ENCODE data around the gene DEXI. TPM values are rescaled to one million over a fixed set of nuclear protein-coding genes. Genes with fewer than 3 reads are reported as not detected.

The DEXI gene
- polyA plus RNA-seq, 2 donors, result 9.2 to 24.8 TPM

DNA sequence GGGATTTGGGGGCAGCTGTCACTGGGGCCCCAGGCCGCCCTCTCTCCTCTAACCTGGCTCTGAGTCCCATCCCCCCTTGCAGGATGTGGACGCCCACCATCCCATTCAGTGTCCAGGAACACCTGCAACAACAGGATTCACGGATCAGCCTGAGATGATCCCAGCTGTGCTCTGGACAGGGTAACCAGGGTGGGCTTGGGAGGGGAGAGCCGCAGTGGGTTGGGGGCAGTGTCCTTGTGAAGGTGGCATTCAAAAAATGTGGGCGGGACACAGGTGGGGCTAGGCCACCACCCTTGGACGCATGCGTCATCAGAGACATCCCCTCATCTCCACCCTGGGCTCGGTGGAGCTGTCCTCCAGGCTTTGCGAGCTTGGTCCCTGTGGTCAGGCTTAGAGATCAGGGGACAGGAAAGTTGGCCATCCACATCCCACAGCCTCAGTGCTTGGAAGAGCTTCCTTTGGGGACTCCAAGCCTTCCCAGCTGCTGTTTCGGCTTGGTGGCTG lies 19.1 kb downstream of the DEXI start:
- H3K36me3 ChIP-seq (ENCODE audit: control insufficient read depth in 2 of 2, insufficient read depth in 2 of 2, low read length in 1 of 2), result peaks cover 6% of the 10 kb centered on the region in 2 donors
- no peaks in the 10 kb centered on the region for H3K9me3 ChIP-seq (ENCODE audit: control insufficient read depth in 2 of 2, insufficient read depth in 1 of 2, low read depth in 1 of 2, low read length in 1 of 2)
- H3K27ac ChIP-seq (ENCODE audit: low read depth in 2 of 2, low read length in 1 of 2), result no peak overlapping the region
- 84 to 86% methylated on average over 10 of the region's 10 CpGs for WGBS, 2 donors
- H3K4me1 ChIP-seq (ENCODE audit: control insufficient read depth in 2 of 2, insufficient read depth in 2 of 2, low read length in 1 of 2), result peaks cover 0 to 7% of the 10 kb centered on the region in 2 donors
- H3K4me3 ChIP-seq (ENCODE audit: low read depth in 1 of 2, low read length in 2 of 2), result no peak overlapping the region
- no peaks in the 10 kb centered on the region for H3K27me3 ChIP-seq (ENCODE audit: control insufficient read depth in 1 of 2, insufficient read depth in 2 of 2, low read length in 2 of 2)

DNA sequence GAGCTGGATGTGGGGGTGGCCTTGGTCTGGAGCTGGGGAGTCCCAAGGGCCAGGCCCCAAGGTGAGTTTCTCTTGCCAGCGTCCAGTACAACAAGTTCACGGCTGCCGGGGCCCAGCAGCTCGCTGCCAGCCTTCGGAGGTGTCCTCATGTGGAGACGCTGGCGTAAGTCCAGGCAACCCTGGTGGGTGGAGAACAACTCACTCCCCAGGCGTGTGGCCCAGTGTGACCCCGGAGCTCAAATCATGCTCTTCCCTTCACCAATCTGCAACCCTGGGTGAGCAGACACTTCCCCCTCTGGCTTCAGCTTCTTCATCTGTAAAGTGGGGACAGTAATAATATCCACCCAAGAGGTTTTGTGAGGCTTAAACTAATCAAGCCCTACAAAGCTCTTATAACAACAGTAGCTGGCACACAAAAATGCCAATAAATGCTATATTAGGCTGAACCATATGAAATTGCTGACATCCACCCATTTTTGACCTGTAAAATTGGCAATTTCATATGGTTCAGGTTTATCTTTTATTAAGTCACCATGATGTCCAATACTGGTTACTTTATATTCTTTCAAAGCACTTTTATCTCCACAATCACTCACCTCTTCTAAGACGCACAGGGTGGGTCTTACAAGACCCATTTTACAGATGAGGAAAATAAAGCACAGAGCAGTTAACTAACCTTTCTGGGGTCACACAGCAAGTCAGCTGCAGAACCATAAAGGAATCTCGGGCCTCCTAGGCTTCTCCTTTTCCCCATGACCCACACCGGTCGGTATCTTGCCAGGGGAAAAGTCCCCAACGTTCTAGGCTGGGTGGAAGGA lies 19.7 kb downstream of the DEXI start:
- H3K27me3 ChIP-seq (ENCODE audit: control insufficient read depth in 1 of 2, insufficient read depth in 2 of 2, low read length in 2 of 2), result no peaks in the 10 kb centered on the region
- no peaks in the 10 kb centered on the region for H3K9me3 ChIP-seq (ENCODE audit: control insufficient read depth in 2 of 2, insufficient read depth in 1 of 2, low read depth in 1 of 2, low read length in 1 of 2)
- H3K4me3 ChIP-seq (ENCODE audit: low read depth in 1 of 2, low read length in 2 of 2), result no peak overlapping the region
- H3K27ac ChIP-seq (ENCODE audit: low read depth in 2 of 2, low read length in 1 of 2), result no peak overlapping the region
- H3K4me1 ChIP-seq (ENCODE audit: control insufficient read depth in 2 of 2, insufficient read depth in 2 of 2, low read length in 1 of 2), result peaks cover 0 to 8% of the 10 kb centered on the region in 2 donors
- 72 to 77% methylated on average over 14 of the region's 14 CpGs for WGBS, 2 donors
- H3K36me3 ChIP-seq (ENCODE audit: control insufficient read depth in 2 of 2, insufficient read depth in 2 of 2, low read length in 1 of 2), result peaks cover 4 to 6% of the 10 kb centered on the region in 2 donors

DNA sequence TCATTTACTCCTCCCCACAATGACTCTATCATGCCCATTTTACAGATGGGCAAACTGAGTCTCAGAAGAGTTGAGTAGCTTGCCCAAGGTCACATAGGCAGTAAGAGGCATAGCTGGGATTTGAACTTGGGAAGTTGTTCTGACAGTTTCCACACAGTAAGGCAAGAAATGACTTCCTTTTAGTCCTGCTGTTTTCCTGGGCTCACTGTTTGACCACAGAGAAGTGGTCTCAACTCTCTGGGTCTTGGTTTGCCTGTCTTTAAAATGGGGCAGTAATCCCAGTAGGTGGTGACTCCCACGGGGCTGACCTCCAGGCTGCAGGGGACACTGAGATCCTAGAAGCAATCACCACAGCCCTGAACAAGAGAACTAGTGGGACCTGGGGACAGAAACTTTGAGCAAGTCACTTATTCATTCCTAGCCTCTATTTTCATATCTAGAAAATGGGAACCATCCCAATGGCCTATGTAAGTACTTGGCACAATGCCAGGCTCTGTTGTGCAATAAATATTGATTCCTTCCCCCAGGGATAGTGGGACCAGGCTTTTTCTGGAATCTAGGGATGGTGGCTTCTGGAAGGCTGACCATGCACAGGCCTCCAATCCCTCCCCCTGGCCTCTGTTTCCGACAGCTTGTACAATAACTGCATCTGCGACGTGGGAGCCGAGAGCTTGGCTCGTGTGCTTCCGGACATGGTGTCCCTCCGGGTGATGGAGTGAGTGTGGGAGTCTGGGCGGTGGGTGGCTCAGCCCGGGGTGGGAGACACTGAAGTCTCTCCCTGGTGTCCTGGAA lies 20.5 kb downstream of the DEXI start:
- Histone ChIP-seq H3K36me3 (ENCODE audit: control insufficient read depth in 2 of 2, insufficient read depth in 2 of 2, low read length in 1 of 2) (peaks cover 3 to 6% of the 10 kb centered on the region in 2 donors), H3K4me3 (ENCODE audit: low read depth in 1 of 2, low read length in 2 of 2) (no peak overlapping the region), H3K9me3 (ENCODE audit: control insufficient read depth in 2 of 2, insufficient read depth in 1 of 2, low read depth in 1 of 2, low read length in 1 of 2) (no peaks in the 10 kb centered on the region), H3K27me3 (ENCODE audit: control insufficient read depth in 1 of 2, insufficient read depth in 2 of 2, low read length in 2 of 2) (no peaks in the 10 kb centered on the region), H3K27ac (ENCODE audit: low read depth in 2 of 2, low read length in 1 of 2) (no peak overlapping the region), H3K4me1 (ENCODE audit: control insufficient read depth in 2 of 2, insufficient read depth in 2 of 2, low read length in 1 of 2) (peaks cover 0 to 8% of the 10 kb centered on the region in 2 donors)
- WGBS, 2 donors, result 78 to 86% methylated on average over 10 of the region's 10 CpGs

DNA sequence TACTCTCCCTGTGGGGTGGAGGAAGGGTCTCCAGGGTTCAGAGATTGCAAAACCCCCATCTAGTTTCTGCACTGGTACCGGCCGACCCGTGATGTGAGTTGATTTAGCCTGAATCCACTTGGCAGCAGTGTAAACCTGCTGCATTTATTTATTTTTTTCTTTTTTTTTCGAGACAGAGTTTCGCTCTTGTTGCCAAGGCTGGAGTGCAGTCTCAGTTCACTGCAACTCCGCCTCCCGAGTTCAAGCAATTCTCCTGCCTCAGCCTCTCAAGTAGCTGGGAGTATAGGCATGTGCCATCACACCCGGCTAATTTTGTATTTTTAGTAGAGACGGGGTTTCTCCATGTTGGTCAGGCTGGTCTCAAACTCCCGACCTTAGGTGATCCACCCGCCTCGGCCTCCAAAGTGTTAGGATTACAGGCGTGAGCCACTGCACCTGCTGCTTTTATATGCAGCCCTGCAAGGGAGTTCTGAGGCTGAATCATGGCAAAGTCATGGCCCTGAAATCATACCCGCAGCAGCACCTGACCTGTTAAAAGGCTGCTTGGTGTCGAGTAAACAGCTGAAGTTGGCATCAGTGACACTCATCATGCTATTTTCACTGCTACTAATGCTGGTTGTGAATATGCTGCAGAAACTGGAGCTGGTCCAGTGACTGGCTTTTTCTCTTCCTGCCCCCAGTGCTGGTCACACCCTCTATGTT lies 21.4 kb downstream of the DEXI start:
- Histone ChIP-seq H3K27ac (ENCODE audit: low read depth in 2 of 2, low read length in 1 of 2) (no peak overlapping the region), H3K4me3 (ENCODE audit: low read depth in 1 of 2, low read length in 2 of 2) (no peak overlapping the region), H3K27me3 (ENCODE audit: control insufficient read depth in 1 of 2, insufficient read depth in 2 of 2, low read length in 2 of 2) (no peaks in the 10 kb centered on the region), H3K4me1 (ENCODE audit: control insufficient read depth in 2 of 2, insufficient read depth in 2 of 2, low read length in 1 of 2) (peaks cover 0 to 8% of the 10 kb centered on the region in 2 donors), H3K9me3 (ENCODE audit: control insufficient read depth in 2 of 2, insufficient read depth in 1 of 2, low read depth in 1 of 2, low read length in 1 of 2) (no peaks in the 10 kb centered on the region), H3K36me3 (ENCODE audit: control insufficient read depth in 2 of 2, insufficient read depth in 2 of 2, low read length in 1 of 2) (peaks cover 3 to 6% of the 10 kb centered on the region in 2 donors)
- 75 to 77% methylated on average over 15 of the region's 15 CpGs for WGBS, 2 donors

DNA sequence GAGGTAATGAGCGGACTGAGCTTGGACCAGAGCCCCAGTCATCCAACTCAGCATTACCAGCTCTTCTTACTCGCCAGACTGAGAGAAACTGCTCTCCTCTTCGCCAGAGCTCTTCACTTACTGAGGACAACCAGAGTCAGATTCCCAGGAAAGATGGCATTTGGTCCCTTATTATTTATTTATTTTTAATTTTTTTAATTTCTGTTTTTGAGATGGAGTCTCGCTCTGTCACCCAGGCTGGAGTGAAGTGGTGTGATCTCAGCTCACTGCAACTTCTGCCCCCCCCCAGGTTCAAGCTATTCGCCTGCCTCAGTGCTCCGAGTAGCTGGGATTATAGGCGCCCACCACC lies 23.3 kb downstream of the DEXI start:
- H3K4me3 ChIP-seq (ENCODE audit: low read depth in 1 of 2, low read length in 2 of 2), result no peak overlapping the region
- 55 to 60% methylated on average over 7 of the region's 7 CpGs for WGBS, 2 donors
- peaks cover 0 to 8% of the 10 kb centered on the region in 2 donors for H3K4me1 ChIP-seq (ENCODE audit: control insufficient read depth in 2 of 2, insufficient read depth in 2 of 2, low read length in 1 of 2)
- H3K27me3 ChIP-seq (ENCODE audit: control insufficient read depth in 1 of 2, insufficient read depth in 2 of 2, low read length in 2 of 2), result no peaks in the 10 kb centered on the region
- H3K27ac ChIP-seq (ENCODE audit: low read depth in 2 of 2, low read length in 1 of 2), result no peak overlapping the region
- H3K9me3 ChIP-seq (ENCODE audit: control insufficient read depth in 2 of 2, insufficient read depth in 1 of 2, low read depth in 1 of 2, low read length in 1 of 2), result no peaks in the 10 kb centered on the region
- H3K36me3 ChIP-seq (ENCODE audit: control insufficient read depth in 2 of 2, insufficient read depth in 2 of 2, low read length in 1 of 2), result no peaks in the 10 kb centered on the region

DNA sequence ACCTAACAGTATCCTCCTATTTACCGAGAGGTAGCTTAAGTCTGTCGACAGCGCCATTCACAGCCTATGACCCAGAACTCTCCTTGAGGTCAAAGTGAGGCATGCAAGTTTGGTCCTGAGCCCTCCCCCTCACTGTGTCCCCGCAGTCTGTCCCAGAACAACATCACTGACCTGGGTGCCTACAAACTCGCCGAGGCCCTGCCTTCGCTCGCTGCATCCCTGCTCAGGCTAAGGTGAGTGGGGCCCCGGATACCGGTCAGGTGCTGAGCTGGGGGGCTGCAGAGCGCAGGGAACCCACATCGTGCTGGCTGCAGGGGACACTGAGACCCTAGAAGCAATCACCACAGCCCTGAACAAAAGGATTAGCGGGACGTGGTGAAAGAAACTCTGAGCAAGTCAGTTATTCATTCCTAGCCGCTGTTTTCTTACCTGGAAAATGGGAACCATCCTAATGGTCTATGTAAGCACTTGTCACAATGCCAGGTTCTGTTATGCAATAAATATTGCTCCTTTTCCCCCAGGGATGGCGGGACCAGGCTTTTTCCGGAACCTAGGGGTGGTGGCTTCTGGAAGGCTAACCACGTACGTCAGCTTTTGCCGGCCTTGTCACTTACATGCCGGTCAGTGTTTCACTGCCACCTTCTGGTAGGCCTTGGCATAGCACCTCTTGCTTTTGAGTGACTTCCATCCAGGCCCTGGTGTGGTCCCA lies 23.8 kb downstream of the DEXI start:
- Histone ChIP-seq H3K4me3 (ENCODE audit: low read depth in 1 of 2, low read length in 2 of 2) (no peak overlapping the region), H3K27ac (ENCODE audit: low read depth in 2 of 2, low read length in 1 of 2) (no peak overlapping the region), H3K36me3 (ENCODE audit: control insufficient read depth in 2 of 2, insufficient read depth in 2 of 2, low read length in 1 of 2) (no peaks in the 10 kb centered on the region), H3K4me1 (ENCODE audit: control insufficient read depth in 2 of 2, insufficient read depth in 2 of 2, low read length in 1 of 2) (peaks cover 0 to 8% of the 10 kb centered on the region in 2 donors), H3K27me3 (ENCODE audit: control insufficient read depth in 1 of 2, insufficient read depth in 2 of 2, low read length in 2 of 2) (no peaks in the 10 kb centered on the region), H3K9me3 (ENCODE audit: control insufficient read depth in 2 of 2, insufficient read depth in 1 of 2, low read depth in 1 of 2, low read length in 1 of 2) (no peaks in the 10 kb centered on the region)
- WGBS, 2 donors, result 47 to 49% methylated on average over 21 of the region's 21 CpGs

DNA sequence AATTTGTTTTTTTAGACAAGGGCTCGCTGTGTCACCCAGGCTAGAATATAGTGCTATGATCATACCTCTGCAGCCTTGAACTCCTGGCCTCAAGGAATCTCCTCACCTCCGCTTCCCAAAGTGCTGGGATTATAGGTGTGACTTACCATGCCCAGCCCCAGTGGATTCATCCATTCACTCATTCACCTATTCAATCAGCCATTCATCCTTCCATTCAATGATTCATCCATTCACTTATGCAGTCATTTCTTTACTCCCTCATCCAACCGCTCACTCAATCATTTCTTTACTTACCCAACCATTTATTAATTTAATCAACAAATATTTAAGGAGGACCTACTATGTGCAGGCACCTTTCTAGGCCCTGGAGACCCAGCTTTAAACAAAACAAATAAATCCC lies 25.7 kb downstream of the DEXI start:
- no peaks in the 10 kb centered on the region for H3K9me3 ChIP-seq (ENCODE audit: control insufficient read depth in 2 of 2, insufficient read depth in 1 of 2, low read depth in 1 of 2, low read length in 1 of 2)
- H3K4me3 ChIP-seq (ENCODE audit: low read depth in 1 of 2, low read length in 2 of 2), result no peak overlapping the region
- no peak overlapping the region for H3K27ac ChIP-seq (ENCODE audit: low read depth in 2 of 2, low read length in 1 of 2)
- peaks cover 0 to 5% of the 10 kb centered on the region in 2 donors for H3K4me1 ChIP-seq (ENCODE audit: control insufficient read depth in 2 of 2, insufficient read depth in 2 of 2, low read length in 1 of 2)
- 62 to 63% methylated on average over 3 of the region's 3 CpGs for WGBS, 2 donors
- no peaks in the 10 kb centered on the region for H3K36me3 ChIP-seq (ENCODE audit: control insufficient read depth in 2 of 2, insufficient read depth in 2 of 2, low read length in 1 of 2)
- H3K27me3 ChIP-seq (ENCODE audit: control insufficient read depth in 1 of 2, insufficient read depth in 2 of 2, low read length in 2 of 2), result no peaks in the 10 kb centered on the region

DNA sequence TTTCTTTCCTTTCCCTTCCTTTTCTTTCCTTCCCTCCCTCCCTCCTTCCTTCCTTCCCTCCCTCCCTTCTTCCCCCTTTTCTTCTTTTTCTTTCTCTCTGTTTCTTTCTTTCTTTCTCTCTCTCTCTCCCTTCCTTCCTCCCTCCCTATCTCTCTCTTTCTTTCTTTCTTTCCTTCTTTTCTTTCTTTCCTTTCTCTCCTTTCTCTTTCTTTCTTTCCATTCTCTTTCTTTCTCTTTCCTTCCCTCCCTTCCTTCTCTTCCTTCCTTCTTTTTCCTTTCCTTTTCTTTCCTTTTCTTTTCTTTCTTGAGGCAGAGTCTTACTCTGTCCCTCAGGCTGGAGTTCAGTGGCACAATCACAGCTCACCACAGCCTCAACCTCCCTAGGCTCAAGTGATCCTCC lies 31.0 kb downstream of the DEXI start:
- H3K36me3 ChIP-seq (ENCODE audit: control insufficient read depth in 2 of 2, insufficient read depth in 2 of 2, low read length in 1 of 2), result peaks cover 0 to 3% of the 10 kb centered on the region in 2 donors
- no peaks in the 10 kb centered on the region for H3K27me3 ChIP-seq (ENCODE audit: control insufficient read depth in 1 of 2, insufficient read depth in 2 of 2, low read length in 2 of 2)
- no peak overlapping the region for H3K4me3 ChIP-seq (ENCODE audit: low read depth in 1 of 2, low read length in 2 of 2)
- H3K4me1 ChIP-seq (ENCODE audit: control insufficient read depth in 2 of 2, insufficient read depth in 2 of 2, low read length in 1 of 2), result no peaks in the 10 kb centered on the region
- H3K9me3 ChIP-seq (ENCODE audit: control insufficient read depth in 2 of 2, insufficient read depth in 1 of 2, low read depth in 1 of 2, low read length in 1 of 2), result peaks cover 0 to 3% of the 10 kb centered on the region in 2 donors
- no peak overlapping the region for H3K27ac ChIP-seq (ENCODE audit: low read depth in 2 of 2, low read length in 1 of 2)

DNA sequence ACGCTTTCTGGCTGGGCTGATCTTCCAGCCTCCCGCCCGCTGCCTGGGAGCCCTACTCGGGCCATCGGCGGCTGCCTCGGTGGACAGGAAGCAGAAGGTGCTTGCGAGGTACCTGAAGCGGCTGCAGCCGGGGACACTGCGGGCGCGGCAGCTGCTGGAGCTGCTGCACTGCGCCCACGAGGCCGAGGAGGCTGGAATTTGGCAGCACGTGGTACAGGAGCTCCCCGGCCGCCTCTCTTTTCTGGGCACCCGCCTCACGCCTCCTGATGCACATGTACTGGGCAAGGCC lies 34.6 kb downstream of the DEXI start:
- Histone ChIP-seq H3K27me3 (ENCODE audit: control insufficient read depth in 1 of 2, insufficient read depth in 2 of 2, low read length in 2 of 2) (no peaks in the 10 kb centered on the region), H3K27ac (ENCODE audit: low read depth in 2 of 2, low read length in 1 of 2) (no peak overlapping the region), H3K4me3 (ENCODE audit: low read depth in 1 of 2, low read length in 2 of 2) (no peak overlapping the region), H3K36me3 (ENCODE audit: control insufficient read depth in 2 of 2, insufficient read depth in 2 of 2, low read length in 1 of 2) (peaks cover 0 to 3% of the 10 kb centered on the region in 2 donors), H3K4me1 (ENCODE audit: control insufficient read depth in 2 of 2, insufficient read depth in 2 of 2, low read length in 1 of 2) (no peaks in the 10 kb centered on the region), H3K9me3 (ENCODE audit: control insufficient read depth in 2 of 2, insufficient read depth in 1 of 2, low read depth in 1 of 2, low read length in 1 of 2) (peaks cover 1 to 3% of the 10 kb centered on the region in 2 donors)
- 91 to 94% methylated on average over 21 of the region's 21 CpGs for WGBS, 2 donors
